ENCODE measurements around the gene IFNL3. TPM values are rescaled to one million over a fixed set of nuclear protein-coding genes. Genes with fewer than 3 reads are reported as not detected.
"Not testable (repeated sequence)": the region's sequence is repeated elsewhere in the genome, so short reads cannot be mapped to it uniquely, and the experiment has no call there.

The IFNL3 gene
- not detected in 2 replicates for total RNA-seq (2021)
- not detected for Bru-seq, nascent RNA
- not detected for BruChase-seq, experiment 1, labeled RNA remaining after a 2-hour chase
- BruChase-seq, experiment 2, labeled RNA remaining after a 6-hour chase = not detected
- long read RNA-seq = 0 reads

DNA sequence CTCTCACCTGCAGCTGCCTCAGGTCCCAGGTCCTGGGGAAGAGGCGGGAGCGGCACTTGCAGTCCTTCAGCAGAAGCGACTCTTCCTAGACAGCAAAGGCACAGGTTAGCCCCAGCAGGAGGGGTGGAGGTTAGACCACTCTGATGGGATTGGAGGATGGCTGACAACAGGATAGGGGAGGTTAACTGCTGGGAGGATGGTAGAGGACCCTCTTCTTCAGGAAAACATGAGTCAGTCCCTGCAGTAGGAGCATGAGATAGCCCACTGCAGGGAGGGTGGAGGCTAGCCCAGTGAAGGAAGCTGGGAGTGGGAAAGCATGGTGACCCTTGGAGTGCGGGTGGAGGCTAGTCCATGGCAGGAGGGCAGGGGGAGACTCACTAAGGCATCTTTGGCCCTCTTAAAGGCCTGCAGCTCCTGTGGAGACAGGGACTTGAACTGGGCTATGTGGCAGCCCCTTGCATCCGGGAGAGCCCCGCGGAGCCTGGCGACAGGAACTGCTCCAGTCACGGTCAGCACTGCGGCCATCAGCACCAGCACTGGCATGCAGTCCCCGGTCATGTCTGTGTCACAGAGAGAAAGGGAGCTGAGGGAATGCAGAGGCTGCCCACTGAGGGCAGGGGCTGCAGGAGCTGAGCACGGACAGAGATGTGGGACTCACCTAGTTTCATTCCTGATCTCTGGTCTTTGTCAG, at the start of gene IFNL3:
Gene IFNL3 (minus strand): TSS at position 597 of the 691 bp plus-strand sequence. CDS start 39 bp downstream, at position 558.
- H3K4me3 ChIP-seq (ENCODE audit: low read depth, low read length, poor library complexity, severe bottlenecking); DNase-seq (ENCODE audit: low spot score); H3K36me3 ChIP-seq (ENCODE audit: insufficient read depth, low read length, poor library complexity, severe bottlenecking); H3K9me3 ChIP-seq (ENCODE audit: low read depth, low read length, poor library complexity, severe bottlenecking); BruUV-seq (replicated peaks); H3K27ac ChIP-seq (ENCODE audit: low read depth, low read length, poor library complexity, severe bottlenecking); intact Hi-C loops (cut with micrococcal nuclease; ENCODE audit: unreplicated experiment); POLR2A ChIA-PET (ENCODE audit: low non-redundant PET); H3K4me1 ChIP-seq (ENCODE audit: insufficient read depth, low read length, poor library complexity, severe bottlenecking): not testable (repeated sequence)
- H3K27me3 ChIP-seq (replicated peaks; ENCODE audit: insufficient read depth, low read depth, low read length, poor library complexity) = peaks cover 27% of the 10 kb centered on the region
- CTCF ChIA-PET = interaction anchor here (0.6 kb wide), 1 partner anchor 162 kb away, joined by 6 read pairs; no protein-coding TSS in a partner anchor

DNA sequence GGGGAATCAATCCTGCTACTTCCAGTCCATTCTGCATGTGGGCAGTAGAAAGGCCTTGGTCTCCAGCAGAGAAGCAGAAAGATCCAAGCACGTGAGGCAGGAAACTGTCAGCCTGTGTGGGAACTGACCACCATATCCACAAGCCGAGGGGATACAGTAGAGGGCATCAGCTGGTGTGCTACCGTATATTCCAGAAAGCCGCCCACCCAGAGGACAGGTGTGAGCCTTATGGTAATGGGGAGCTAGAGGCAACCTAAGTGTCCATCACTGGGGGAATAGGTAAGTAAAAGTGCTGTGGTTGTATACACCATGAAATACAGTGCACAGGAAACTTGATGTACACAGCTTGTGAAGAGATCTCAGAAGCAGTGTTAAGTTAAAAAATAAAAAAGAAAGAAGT, 48.6 kb upstream of the IFNL3 start:
- intact Hi-C loops (cut with micrococcal nuclease; ENCODE audit: unreplicated experiment) = no loop called here
- Histone ChIP-seq H3K27me3 (replicated peaks; ENCODE audit: insufficient read depth, low read depth, low read length, poor library complexity) (peaks cover 22% of the 10 kb centered on the region), H3K4me3 (ENCODE audit: low read depth, low read length, poor library complexity, severe bottlenecking) (no peak overlapping the region), H3K27ac (ENCODE audit: low read depth, low read length, poor library complexity, severe bottlenecking) (no peak overlapping the region), H3K36me3 (ENCODE audit: insufficient read depth, low read length, poor library complexity, severe bottlenecking) (no peaks in the 10 kb centered on the region), H3K9me3 (ENCODE audit: low read depth, low read length, poor library complexity, severe bottlenecking) (no peaks in the 10 kb centered on the region), H3K4me1 (ENCODE audit: insufficient read depth, low read length, poor library complexity, severe bottlenecking) (no peaks in the 10 kb centered on the region)
- TF ChIP-seq EZH2 (IDR thresholded peaks at IDR 0.05; ENCODE audit: borderline replicate concordance, low read depth, low read length, poor library complexity, severe bottlenecking) = no peak
- TF ChIP-seq, protein P1, sequence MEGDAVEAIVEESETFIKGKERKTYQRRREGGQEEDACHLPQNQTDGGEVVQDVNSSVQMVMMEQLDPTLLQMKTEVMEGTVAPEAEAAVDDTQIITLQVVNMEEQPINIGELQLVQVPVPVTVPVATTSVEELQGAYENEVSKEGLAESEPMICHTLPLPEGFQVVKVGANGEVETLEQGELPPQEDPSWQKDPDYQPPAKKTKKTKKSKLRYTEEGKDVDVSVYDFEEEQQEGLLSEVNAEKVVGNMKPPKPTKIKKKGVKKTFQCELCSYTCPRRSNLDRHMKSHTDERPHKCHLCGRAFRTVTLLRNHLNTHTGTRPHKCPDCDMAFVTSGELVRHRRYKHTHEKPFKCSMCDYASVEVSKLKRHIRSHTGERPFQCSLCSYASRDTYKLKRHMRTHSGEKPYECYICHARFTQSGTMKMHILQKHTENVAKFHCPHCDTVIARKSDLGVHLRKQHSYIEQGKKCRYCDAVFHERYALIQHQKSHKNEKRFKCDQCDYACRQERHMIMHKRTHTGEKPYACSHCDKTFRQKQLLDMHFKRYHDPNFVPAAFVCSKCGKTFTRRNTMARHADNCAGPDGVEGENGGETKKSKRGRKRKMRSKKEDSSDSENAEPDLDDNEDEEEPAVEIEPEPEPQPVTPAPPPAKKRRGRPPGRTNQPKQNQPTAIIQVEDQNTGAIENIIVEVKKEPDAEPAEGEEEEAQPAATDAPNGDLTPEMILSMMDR (conservative IDR thresholded peaks at IDR 0.05; ENCODE audit: low read depth, low read length) = no peak
- no peak for DNase-seq (ENCODE audit: low spot score)
- ChIA-PET POLR2A (ENCODE audit: low non-redundant PET) (no interaction called here), CTCF (no interaction called here)
- no TSS peak for BruUV-seq (replicated peaks)

DNA sequence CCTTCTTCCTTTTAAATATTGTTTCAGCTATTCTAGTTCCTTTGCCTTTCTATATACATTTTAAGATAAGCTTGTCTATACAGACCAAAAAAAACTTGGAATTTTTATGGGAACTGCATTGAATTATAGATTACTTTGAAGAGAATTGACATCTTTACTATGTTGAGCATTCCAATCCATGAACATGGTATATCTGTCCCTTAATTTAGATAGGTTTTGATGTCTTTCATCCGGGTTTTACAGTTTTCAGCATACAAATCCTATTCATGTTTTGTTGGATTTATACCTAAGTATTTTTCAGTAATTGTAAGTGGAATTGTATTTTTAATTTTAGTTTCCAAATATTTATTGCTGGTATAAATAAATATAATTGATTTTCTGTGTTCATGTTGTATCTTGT, 39.2 kb upstream of the IFNL3 start:
- H3K36me3 ChIP-seq (ENCODE audit: insufficient read depth, low read length, poor library complexity, severe bottlenecking) = no peaks in the 10 kb centered on the region
- peaks cover 5% of the 10 kb centered on the region for H3K9me3 ChIP-seq (ENCODE audit: low read depth, low read length, poor library complexity, severe bottlenecking)
- intact Hi-C loops (cut with micrococcal nuclease; ENCODE audit: unreplicated experiment) = no loop called here
- peaks cover 12% of the 10 kb centered on the region for H3K27me3 ChIP-seq (replicated peaks; ENCODE audit: insufficient read depth, low read depth, low read length, poor library complexity)
- TF ChIP-seq, protein P1 (conservative IDR thresholded peaks at IDR 0.05; ENCODE audit: low read depth, low read length) = no peak
- no peak for TF ChIP-seq EZH2 (IDR thresholded peaks at IDR 0.05; ENCODE audit: borderline replicate concordance, low read depth, low read length, poor library complexity, severe bottlenecking)
- POLR2A ChIA-PET (ENCODE audit: low non-redundant PET) = no interaction called here
- no peak for DNase-seq (ENCODE audit: low spot score)
- CTCF ChIA-PET = no interaction called here
- no peaks in the 10 kb centered on the region for H3K4me1 ChIP-seq (ENCODE audit: insufficient read depth, low read length, poor library complexity, severe bottlenecking)
- H3K27ac ChIP-seq (ENCODE audit: low read depth, low read length, poor library complexity, severe bottlenecking) = no peak overlapping the region
- no peak overlapping the region for H3K4me3 ChIP-seq (ENCODE audit: low read depth, low read length, poor library complexity, severe bottlenecking)
- BruUV-seq (replicated peaks) = no TSS peak

DNA sequence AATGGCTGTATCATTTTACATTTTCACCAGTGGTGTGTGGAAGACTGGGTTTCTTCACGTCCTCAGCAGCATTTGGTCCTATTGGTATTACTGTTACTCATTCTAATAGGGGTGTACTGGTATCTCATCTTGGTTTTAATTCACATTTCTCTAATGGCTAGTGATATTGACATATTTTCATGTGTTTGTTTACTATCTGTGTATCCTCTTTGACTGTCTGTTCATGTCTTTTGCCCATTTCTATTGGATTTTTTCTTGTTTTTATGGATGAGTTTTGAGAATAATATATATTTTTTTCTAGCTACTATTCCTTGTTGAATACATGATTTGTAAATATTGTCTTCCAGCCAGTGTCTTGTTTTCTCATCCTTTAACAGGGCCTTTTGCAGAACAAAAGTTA, 37.2 kb upstream of the IFNL3 start:
- intact Hi-C loops (cut with micrococcal nuclease; ENCODE audit: unreplicated experiment) = no loop called here
- Histone ChIP-seq H3K4me3 (ENCODE audit: low read depth, low read length, poor library complexity, severe bottlenecking) (no peak overlapping the region), H3K27ac (ENCODE audit: low read depth, low read length, poor library complexity, severe bottlenecking) (no peak overlapping the region), H3K27me3 (replicated peaks; ENCODE audit: insufficient read depth, low read depth, low read length, poor library complexity) (peaks cover 10% of the 10 kb centered on the region), H3K4me1 (ENCODE audit: insufficient read depth, low read length, poor library complexity, severe bottlenecking) (no peaks in the 10 kb centered on the region), H3K9me3 (ENCODE audit: low read depth, low read length, poor library complexity, severe bottlenecking) (peaks cover 5% of the 10 kb centered on the region), H3K36me3 (ENCODE audit: insufficient read depth, low read length, poor library complexity, severe bottlenecking) (no peaks in the 10 kb centered on the region)
- no peak for DNase-seq (ENCODE audit: low spot score)
- POLR2A ChIA-PET (ENCODE audit: low non-redundant PET) = no interaction called here
- CTCF ChIA-PET = no interaction called here
- no peak for TF ChIP-seq EZH2 (IDR thresholded peaks at IDR 0.05; ENCODE audit: borderline replicate concordance, low read depth, low read length, poor library complexity, severe bottlenecking)
- TF ChIP-seq, protein P1 (conservative IDR thresholded peaks at IDR 0.05; ENCODE audit: low read depth, low read length) = no peak
- no TSS peak for BruUV-seq (replicated peaks)
